HepG2 (cell line): ENCODE results near the gene IQCN. TPM values are rescaled to one million over a fixed set of nuclear protein-coding genes. Genes with fewer than 3 reads are reported as not detected.
A peak's percentile ranks its signal among the peaks of the same experiment; 100 is the strongest.

Experiments
- AGO2 ChIP-seq: fragments of 200-400 bp; formaldehyde crosslinking; optimal IDR thresholded peaks from 2 replicates; pipeline ENCODE3; 2017; ENCODE audit warnings: mild to moderate bottlenecking, low read depth, low read length, moderate library complexity
- BCL6 ChIP-seq: IDR thresholded peaks from 2 replicates; pipeline ENCODE4 v1.6.1; 2016; ENCODE audit warnings: missing genetic modification reagents, missing compliant biosample characterization
- ERF ChIP-seq: IDR thresholded peaks from 2 replicates; pipeline ENCODE4 v1.6.1; 2018; ENCODE audit warnings: missing biosample characterization, missing genetic modification reagents
- HDAC2 ChIP-seq: sonication (generic); formaldehyde crosslinking; IDR thresholded peaks from 2 replicates; pipeline ENCODE4 v1.4.0; 2020; ENCODE audit warnings: missing genetic modification reagents
- HNRNPLL ChIP-seq: fragments of 200-400 bp; formaldehyde crosslinking; IDR thresholded peaks from 2 replicates; pipeline ENCODE4 v1.6.1; 2017; ENCODE audit warnings: mild to moderate bottlenecking, low read depth, low read length; ENCODE audit not compliant: poor library complexity, severe bottlenecking
- SMAD9 ChIP-seq: sonication (generic); formaldehyde crosslinking; IDR thresholded peaks from 2 replicates; pipeline ENCODE4 v1.5.1; 2020; ENCODE audit warnings: mild to moderate bottlenecking, missing genetic modification reagents
- SP4 ChIP-seq: sonication (generic); formaldehyde crosslinking; IDR thresholded peaks from 2 replicates; pipeline ENCODE4 v1.8.1; 2023; ENCODE audit warnings: mild to moderate bottlenecking, missing genetic modification reagents
- U2AF1 ChIP-seq: fragments of 200-400 bp; formaldehyde crosslinking; optimal IDR thresholded peaks from 2 replicates; pipeline ENCODE3; 2017; ENCODE audit warnings: mild to moderate bottlenecking, low read depth, low read length
- ZBTB1 ChIP-seq: sonication (generic); formaldehyde crosslinking; IDR thresholded peaks from 2 replicates; pipeline ENCODE4 v1.4.0; 2020; ENCODE audit warnings: missing genetic modification reagents, borderline replicate concordance
- ZFP36L2 ChIP-seq: sonication (generic); formaldehyde crosslinking; IDR thresholded peaks from 2 replicates; pipeline ENCODE4 v1.4.0; 2020; ENCODE audit warnings: missing genetic modification reagents
- ZNF224 ChIP-seq: sonication (generic); formaldehyde crosslinking; IDR thresholded peaks from 2 replicates; pipeline ENCODE4 v1.5.0; 2020; ENCODE audit warnings: mild to moderate bottlenecking, missing genetic modification reagents
- ZNF234 ChIP-seq: sonication (generic); formaldehyde crosslinking; conservative IDR thresholded peaks from 2 replicates; pipeline ENCODE4 v1.5.1; 2020; ENCODE audit warnings: mild to moderate bottlenecking, missing genetic modification reagents
- ZNF430 ChIP-seq: sonication (generic); formaldehyde crosslinking; IDR thresholded peaks from 2 replicates; pipeline ENCODE4 v1.9.0; 2021; ENCODE audit warnings: mild to moderate bottlenecking, missing genetic modification reagents
- polyA plus RNA-seq, 8 experiments: library from polyadenylated mRNA; depleted of rRNA in 3 of 8; stranded (reverse) in 7 of 8; unstranded in 1 of 8; fragments of >200 nt; fragmentation: Illumina TruSeq in 4 of 8; extraction: Trizol in 4 of 8; gene quantifications; 2 replicates each; pipeline versions ENCODE4 v1.2.1 to v1.2.3, GENCODE V29; 2011 to 2016; ENCODE audit warnings: low read depth in 4 of 8, missing spikeins in 1 of 8, mixed read lengths in 1 of 8; ENCODE audit not compliant: insufficient read depth in 1 of 8
- total RNA-seq, 5 experiments: library from RNA; depleted of rRNA; stranded (reverse); fragments of >200 nt; fragmentation: Illumina TruSeq; extraction: Trizol; gene quantifications; 2 replicates each; pipeline ENCODE4 v1.2.3, GENCODE V29; 2016; ENCODE audit warnings: low read depth in 1 of 5
- TF ChIP-seq, protein P1 (sequence below): sonication (generic); formaldehyde crosslinking; IDR thresholded peaks from 2 replicates; pipeline ENCODE4 v1.4.0; 2020; ENCODE audit warnings: mild to moderate bottlenecking, missing genetic modification reagents, borderline replicate concordance
- TF ChIP-seq, protein P2 (sequence below): sonication (generic); formaldehyde crosslinking; IDR thresholded peaks from 2 replicates; pipeline ENCODE4 v1.8.1; 2023; ENCODE audit warnings: mild to moderate bottlenecking, missing genetic modification reagents
- TF ChIP-seq, protein P3 (sequence below): sonication (generic); formaldehyde crosslinking; IDR thresholded peaks from 2 replicates; pipeline ENCODE4 v1.4.0; 2020; ENCODE audit warnings: missing genetic modification reagents
- TF ChIP-seq, protein P4 (sequence below): sonication (generic); formaldehyde crosslinking; IDR thresholded peaks from 2 replicates; pipeline ENCODE4 v1.4.0; 2020; ENCODE audit warnings: missing genetic modification reagents
- TF ChIP-seq, protein P5 (sequence below): IDR thresholded peaks from 2 replicates; pipeline ENCODE4 v1.6.1; 2012; ENCODE audit warnings: inconsistent platforms
- TF ChIP-seq, protein P6 (sequence below): IDR thresholded peaks from 2 replicates; pipeline ENCODE4 v1.6.1; 2018; ENCODE audit warnings: missing genetic modification reagents, mild to moderate bottlenecking, missing compliant biosample characterization

The IQCN gene
- total and polyA plus RNA-seq, 2 of the 13 experiments (the other 11 are each of a cell fraction or from before 2014, with no cell fraction given) = 0.04 to 0.18 TPM

DNA sequence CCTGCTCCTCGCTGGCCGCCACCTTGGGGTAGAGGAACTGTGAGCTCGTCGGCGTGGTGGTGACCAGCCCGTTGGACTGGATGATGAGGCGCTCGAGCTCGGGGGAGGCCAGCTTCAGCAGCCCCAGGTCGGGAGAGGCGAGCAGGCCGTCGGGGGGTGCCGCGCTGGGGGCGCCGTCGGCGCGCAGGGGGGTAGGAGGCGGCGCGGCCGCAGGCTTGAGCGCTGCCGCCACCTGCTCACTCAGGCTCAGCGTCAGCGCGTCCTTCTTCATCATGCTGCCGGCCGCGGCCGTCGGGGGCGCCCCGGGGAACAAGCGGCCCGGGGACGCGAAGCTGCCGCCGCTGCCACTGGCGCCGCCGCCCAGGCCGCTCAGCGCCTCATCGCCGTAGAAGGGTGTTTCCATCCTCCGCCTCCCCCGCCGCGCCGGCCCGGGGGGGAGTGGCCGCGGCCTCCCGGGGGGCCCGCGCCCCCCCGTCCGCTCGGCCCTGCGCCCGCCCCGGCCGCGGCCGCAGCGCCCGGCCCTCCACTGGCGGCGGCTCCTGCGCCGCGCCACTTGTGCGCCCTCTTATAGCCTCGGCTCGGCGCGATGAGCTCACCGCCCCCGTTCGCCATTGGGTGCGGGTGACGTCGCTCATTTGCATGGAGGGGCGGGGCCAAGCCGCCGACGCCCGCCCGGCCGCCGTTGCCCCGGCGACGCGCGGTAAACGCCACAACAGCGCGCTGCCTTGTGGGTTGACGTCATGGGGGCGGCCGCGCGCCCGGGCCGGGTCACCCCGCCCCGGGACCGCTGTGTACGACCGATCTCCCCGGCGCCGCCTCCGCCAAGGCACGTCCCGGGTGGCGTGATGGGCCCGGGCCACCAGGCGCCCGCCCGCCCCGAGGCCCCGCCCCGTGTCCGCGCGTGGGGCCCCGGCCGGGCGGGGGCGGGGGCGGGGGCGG lies 7.1 kb upstream of the IQCN start, which contains the start of gene JUND (continued):
- TF ChIP-seq, protein P1, sequence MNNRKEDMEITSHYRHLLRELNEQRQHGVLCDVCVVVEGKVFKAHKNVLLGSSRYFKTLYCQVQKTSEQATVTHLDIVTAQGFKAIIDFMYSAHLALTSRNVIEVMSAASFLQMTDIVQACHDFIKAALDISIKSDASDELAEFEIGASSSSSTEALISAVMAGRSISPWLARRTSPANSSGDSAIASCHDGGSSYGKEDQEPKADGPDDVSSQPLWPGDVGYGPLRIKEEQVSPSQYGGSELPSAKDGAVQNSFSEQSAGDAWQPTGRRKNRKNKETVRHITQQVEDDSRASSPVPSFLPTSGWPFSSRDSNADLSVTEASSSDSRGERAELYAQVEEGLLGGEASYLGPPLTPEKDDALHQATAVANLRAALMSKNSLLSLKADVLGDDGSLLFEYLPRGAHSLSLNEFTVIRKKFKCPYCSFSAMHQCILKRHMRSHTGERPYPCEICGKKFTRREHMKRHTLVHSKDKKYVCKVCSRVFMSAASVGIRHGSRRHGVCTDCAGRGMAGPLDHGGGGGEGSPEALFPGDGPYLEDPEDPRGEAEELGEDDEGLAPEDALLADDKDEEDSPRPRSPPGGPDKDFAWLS (CRISPR knock-in tag) = no peak
- TF ChIP-seq ZBTB1 (CRISPR knock-in tag) (no peak), ZNF224 (CRISPR knock-in tag) (no peak), SP4 (CRISPR knock-in tag) (peak; percentile 79), U2AF1 (peak; percentile 70), BCL6 (CRISPR knock-in tag) (0 out of 2 replicates have a peak, but pooled peaks have one; percentile 6), ZNF234 (CRISPR knock-in tag) (no peak), ZFP36L2 (CRISPR knock-in tag) (no peak), HNRNPLL (peak; percentile 89), AGO2 (peak; percentile 39), HDAC2 (no peak), SMAD9 (CRISPR knock-in tag) (no peak), ZNF430 (CRISPR knock-in tag) (0 out of 2 replicates have a peak, but pooled peaks have one; percentile 4), ERF (CRISPR knock-in tag) (peak; percentile 60; the same call in 1 of the 2 replicates)
- TF ChIP-seq, protein P2, sequence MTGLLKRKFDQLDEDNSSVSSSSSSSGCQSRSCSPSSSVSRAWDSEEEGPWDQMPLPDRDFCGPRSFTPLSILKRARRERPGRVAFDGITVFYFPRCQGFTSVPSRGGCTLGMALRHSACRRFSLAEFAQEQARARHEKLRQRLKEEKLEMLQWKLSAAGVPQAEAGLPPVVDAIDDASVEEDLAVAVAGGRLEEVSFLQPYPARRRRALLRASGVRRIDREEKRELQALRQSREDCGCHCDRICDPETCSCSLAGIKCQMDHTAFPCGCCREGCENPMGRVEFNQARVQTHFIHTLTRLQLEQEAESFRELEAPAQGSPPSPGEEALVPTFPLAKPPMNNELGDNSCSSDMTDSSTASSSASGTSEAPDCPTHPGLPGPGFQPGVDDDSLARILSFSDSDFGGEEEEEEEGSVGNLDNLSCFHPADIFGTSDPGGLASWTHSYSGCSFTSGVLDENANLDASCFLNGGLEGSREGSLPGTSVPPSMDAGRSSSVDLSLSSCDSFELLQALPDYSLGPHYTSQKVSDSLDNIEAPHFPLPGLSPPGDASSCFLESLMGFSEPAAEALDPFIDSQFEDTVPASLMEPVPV (CRISPR knock-in tag) = no peak
- TF ChIP-seq, protein P3, sequence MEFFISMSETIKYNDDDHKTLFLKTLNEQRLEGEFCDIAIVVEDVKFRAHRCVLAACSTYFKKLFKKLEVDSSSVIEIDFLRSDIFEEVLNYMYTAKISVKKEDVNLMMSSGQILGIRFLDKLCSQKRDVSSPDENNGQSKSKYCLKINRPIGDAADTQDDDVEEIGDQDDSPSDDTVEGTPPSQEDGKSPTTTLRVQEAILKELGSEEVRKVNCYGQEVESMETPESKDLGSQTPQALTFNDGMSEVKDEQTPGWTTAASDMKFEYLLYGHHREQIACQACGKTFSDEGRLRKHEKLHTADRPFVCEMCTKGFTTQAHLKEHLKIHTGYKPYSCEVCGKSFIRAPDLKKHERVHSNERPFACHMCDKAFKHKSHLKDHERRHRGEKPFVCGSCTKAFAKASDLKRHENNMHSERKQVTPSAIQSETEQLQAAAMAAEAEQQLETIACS = peak; percentile 77
- TF ChIP-seq, protein P4, sequence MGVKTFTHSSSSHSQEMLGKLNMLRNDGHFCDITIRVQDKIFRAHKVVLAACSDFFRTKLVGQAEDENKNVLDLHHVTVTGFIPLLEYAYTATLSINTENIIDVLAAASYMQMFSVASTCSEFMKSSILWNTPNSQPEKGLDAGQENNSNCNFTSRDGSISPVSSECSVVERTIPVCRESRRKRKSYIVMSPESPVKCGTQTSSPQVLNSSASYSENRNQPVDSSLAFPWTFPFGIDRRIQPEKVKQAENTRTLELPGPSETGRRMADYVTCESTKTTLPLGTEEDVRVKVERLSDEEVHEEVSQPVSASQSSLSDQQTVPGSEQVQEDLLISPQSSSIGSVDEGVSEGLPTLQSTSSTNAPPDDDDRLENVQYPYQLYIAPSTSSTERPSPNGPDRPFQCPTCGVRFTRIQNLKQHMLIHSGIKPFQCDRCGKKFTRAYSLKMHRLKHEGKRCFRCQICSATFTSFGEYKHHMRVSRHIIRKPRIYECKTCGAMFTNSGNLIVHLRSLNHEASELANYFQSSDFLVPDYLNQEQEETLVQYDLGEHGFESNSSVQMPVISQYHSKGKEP (CRISPR knock-in tag) = peak; percentile 23; the same call in 1 of the 2 replicates
- TF ChIP-seq, protein P5, sequence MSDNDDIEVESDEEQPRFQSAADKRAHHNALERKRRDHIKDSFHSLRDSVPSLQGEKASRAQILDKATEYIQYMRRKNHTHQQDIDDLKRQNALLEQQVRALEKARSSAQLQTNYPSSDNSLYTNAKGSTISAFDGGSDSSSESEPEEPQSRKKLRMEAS = peak; percentile 57
- TF ChIP-seq, protein P6, sequence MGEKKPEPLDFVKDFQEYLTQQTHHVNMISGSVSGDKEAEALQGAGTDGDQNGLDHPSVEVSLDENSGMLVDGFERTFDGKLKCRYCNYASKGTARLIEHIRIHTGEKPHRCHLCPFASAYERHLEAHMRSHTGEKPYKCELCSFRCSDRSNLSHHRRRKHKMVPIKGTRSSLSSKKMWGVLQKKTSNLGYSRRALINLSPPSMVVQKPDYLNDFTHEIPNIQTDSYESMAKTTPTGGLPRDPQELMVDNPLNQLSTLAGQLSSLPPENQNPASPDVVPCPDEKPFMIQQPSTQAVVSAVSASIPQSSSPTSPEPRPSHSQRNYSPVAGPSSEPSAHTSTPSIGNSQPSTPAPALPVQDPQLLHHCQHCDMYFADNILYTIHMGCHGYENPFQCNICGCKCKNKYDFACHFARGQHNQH = 0 out of 2 replicates have a peak, but pooled peaks have one; percentile 9
